GM18870 (cell line): Measurements from ENCODE around the gene PAFAH1B1.
"Not testable (repeated sequence)": the region's sequence is repeated elsewhere in the genome, so short reads cannot be mapped to it uniquely, and the experiment has no call there.

Source experiments
- ATAC-seq: cut with Tn5 transposase; IDR thresholded peaks from one replicate; pipeline ENCODE4 v1.9.1; 2021; ENCODE audit warnings: moderate library complexity; ENCODE audit not compliant: unreplicated experiment

The PAFAH1B1 gene

GRCh38 chr17:2688351-2689342 is 95.2 kb downstream of the PAFAH1B1 start:
- no peak for ATAC-seq

GRCh38 chr17:2689411-2690164 is 96.1 kb downstream of the PAFAH1B1 start:
- no peak for ATAC-seq

GRCh38 chr17:2690165-2691068 is 97.0 kb downstream of the PAFAH1B1 start:
- no peak for ATAC-seq

DNA sequence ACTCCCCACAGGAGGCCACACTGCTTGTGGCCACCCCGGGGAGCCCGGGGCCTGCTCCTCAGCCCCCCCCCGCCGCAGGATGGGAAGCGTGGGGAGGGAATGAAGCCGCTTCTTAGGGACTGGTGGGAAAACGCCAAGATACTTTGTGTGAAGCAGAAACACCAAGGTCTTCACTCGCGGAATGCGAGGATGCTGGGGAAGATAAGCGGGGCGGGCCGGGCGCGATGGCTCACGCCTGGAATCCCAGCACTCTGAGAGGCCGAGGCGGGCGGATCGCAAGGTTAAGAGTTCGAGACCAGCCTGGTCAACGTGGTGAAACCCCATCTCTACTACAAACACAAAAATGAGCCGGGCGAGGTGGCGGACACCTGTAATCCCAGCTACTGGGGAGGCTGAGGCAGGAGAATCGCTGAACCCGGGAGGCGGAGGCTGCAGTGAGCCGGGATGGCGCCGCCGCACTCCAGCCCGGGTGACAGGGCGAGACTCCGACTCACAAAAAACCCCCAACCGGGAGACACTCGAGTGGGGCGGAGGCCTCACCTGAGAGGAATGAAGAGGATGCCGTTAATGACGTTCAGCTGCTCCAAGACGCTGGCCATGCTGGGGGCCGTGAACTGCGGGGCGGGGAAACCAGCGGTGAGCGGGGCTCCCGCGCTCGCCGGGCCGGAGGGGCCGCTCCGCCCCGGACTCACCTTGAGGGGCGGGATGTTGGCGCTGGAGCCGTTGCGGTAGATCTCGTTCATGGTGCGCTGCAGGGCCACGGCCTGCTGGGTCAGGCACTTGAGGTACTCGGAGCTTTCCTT is 97.8 kb downstream of the PAFAH1B1 start:
- no peak for ATAC-seq

DNA sequence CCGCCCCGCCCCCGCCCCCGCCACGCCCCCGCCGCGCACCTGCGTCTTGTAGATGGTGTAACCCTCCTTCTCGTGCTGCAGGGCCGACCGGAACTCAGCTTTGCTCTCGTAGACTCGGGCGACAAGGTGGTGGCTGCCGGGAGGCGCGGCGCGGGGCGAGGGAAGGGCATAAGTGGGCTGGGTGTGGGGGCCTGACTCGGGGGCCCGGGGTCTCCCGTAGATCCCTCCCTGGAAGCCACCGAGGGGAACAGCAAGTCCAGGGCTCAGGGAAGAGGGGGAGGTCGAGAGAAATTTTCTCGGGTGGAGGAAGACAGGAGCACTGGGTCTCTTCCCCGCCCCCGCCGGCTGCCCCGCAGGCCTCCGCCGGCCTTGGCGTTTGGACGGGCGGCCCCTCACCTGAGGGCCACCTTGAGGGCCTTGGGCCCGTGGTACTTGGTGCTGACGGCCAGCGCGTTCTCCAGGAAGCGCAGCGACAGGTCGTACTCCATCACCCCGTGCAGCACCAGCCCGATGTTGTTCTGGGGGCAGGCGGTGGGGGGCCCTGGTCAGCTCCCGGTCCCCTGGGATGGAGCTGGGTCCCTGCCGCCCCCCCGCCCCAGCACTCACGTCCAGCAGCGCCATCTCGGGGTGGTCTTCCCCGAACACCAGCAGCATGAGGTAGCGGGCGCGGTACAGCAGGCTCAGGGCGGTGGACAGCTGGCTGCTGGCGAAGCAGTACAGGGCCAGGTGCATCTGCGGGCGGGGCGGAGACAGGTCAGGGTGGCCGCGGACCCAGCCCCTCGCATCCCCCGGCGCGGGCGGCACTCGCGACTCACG is 98.7 kb downstream of the PAFAH1B1 start:
- no peak for ATAC-seq

GRCh38 chr17:2692781-2693135 is 99.3 kb downstream of the PAFAH1B1 start:
- no peak for ATAC-seq

DNA sequence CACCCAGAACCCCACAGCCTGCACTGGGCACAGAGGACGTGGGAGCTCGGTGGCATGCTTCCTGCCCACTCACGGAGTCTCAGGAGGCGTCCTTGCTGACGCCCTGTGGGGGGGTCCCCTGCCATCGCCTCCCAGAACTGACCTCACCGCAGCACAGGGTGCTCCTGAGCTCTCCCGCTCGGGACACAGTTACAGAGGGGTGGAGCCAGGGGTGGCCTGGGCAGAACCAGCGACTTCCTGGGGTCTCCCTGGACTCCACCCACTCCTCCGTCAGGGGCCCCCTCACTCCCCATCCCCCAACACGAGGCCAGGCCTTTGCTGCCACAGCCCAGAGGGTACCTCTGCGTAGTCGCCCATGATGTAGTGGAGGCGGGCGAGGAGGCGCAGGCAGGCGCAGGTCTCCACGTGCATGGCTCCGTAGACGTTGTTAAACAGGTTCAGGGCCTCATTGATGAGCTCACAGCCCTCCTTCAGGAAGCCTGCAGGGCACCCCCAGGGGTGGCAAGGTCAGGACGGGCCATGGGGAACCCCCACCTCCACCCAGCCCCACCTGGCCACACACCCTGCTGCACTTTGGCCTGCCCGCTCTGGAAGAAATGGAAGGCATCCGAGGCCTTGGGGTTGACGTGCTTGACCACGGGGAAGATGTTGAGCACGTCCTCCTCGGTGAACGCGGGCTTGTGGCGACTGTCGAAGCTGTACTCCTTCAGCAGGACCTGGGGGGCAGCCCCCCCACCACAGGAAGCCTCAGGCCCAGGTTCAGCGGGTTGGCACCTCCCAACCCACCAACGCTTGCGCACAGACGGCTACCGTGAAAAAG is 100.3 kb downstream of the PAFAH1B1 start:
- ATAC-seq: no peak

GRCh38 chr17:2694381-2695242 is 101.2 kb downstream of the PAFAH1B1 start:
- ATAC-seq: no peak

DNA sequence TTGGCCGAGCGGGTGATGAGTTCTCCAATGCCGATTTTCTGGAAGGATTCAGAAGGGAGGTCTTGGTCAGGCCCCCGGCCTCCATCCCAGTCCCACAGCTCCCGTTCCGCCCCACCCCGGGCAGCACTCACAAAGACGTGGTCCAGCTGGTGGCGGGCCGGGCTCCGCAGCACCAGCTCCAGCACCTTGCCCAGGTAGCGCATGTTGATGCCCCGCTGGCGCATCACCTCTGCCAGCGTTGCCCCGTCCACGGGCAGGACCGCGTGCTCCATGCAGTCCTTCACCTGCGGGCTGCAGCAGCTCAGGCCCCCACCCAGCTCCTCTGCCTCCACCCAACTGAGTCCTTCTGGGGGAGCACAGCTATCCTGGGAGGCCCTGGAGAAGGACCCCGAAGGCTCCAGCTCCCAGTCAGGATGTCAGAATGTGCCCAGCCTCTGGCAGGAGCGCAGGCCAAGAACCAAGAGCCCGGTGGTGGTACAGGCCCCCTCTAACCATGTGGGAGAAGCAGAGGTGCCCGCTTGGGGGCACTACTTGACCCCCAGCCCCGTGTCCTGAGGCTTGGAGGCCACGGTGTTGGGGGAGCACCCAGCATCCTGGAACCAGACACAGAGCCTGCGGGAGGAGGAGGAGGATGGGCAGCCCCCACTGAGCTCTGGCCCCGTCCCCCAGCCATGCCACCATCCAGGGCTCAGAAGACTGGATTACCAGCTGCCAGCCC is 101.9 kb downstream of the PAFAH1B1 start:
- ATAC-seq: no peak

DNA sequence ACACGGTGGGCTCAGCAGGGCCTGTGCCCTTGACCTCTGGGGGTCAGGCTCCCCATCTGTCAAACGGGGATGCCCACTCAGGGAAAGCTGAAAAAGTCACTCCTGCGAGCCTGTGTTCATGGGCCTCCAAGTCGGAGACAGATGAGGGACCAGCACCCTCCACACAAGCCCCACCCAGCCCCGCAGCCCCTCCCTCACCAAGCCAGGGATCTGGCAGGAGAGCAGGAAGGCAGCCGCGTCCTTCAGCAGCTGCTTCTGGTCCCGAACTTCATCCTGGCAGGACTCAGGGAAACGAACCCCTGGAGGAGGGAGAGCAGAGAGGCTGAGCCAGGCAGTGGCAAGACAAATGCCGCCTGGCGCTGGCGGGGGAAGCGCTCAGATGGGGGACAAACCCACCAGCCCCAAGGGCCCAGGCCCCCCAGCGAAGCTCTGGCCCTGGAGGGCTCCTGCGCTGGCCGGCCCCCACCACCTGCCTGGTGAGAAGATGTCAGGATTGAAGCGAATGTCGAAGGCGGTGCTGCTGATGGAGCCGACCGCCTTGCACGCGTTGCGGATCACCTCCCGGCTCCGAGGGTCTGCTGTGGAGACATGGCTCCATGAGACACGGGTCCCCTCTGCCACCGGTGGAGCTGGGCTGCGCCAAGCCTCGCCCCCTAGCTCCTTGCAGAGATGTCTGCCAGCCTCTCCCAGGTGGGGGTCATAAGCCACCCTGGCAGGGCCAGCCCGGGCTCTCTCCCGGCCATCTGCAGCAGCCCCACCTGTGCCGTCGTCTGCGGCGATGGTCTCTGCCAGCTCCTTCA is 102.7 kb downstream of the PAFAH1B1 start:
- no peak for ATAC-seq

GRCh38 chr17:2697611-2698162 is 104.2 kb downstream of the PAFAH1B1 start:
- no peak for ATAC-seq

DNA sequence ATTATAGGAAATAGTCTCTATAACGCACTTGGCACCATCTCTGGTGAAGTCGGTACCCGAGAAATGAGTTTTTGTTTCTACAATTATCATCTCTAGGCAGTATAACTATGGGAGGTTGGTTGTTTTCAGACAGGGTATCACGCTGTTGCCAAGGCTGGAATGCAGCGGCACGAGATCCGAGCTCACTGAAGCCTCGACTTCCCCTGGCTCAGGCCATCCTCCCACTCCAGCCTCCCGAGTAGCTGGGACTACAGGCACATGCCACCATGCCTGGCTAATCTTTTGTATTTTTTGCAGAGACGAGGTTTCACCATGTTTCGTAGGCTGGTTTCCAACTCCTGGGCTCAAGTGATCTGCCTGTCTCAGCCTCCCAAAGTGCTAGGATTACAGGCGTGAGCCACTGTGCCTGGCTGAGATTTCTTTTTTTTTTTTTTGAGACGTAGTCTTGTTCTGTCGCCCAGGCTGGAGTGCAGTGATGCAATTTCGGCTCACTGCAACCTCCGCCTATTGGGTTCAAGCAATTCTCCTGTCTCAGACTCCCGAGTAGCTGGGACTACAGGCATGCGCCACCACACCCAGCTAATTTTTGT is 105.9 kb downstream of the PAFAH1B1 start:
- not testable (repeated sequence) for ATAC-seq

DNA sequence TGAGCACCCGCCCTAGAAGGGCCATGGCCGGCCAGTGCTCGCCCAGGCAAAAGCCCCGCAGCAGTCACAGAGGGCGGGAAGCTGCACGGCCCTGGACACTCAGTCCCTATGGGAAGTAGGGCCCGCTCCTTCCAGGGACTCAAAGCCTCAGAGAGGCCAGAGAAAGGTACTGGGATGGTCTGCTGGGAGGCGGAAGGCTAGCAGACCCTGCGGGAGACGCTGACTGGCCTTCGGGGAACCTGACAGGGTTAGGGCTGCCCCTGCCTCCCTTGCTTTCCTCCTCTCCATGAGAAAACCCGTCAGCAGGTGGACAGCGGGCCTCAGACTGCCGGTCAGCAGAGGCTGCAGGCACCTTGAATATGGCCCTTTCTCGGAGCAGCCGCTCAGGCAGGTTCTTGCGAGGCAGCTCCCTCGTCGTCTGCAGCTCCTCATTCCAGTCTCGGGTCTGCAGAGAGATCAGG is 106.6 kb downstream of the PAFAH1B1 start:
- no peak for ATAC-seq

GRCh38 chr17:2700491-2701141 is 107.2 kb downstream of the PAFAH1B1 start:
- ATAC-seq: no peak
